ENCODE results near the gene UBE3A. TPM values are rescaled to one million over a fixed set of nuclear protein-coding genes. Genes with fewer than 3 reads are reported as not detected.
"Not testable (repeated sequence)": the region's sequence is repeated elsewhere in the genome, so short reads cannot be mapped to it uniquely, and the experiment has no call there.

Gene UBE3A
- total RNA-seq, 1 donor from 2014 or later: 278 TPM

- FAIRE-seq: no peak
- DNase-seq (ENCODE audit: low spot score in 2 of 2): peak; percentile 5
Observed at GRCh38 chr15:25439369-25439836, 579 bp upstream of the UBE3A start.

GRCh38 chr15:25437777-25438600, 835 bp downstream of the UBE3A start:
- FAIRE-seq: no peak
- DNase-seq (ENCODE audit: low spot score in 2 of 2): peak; percentile 62 to 67

- FAIRE-seq: no peak
Observed at GRCh38 chr15:25436707-25437106, 2.1 kb downstream of the UBE3A start.

GRCh38 chr15:25435474-25436243, 3.2 kb downstream of the UBE3A start:
- FAIRE-seq: no peak
- DNase-seq (ENCODE audit: low spot score in 2 of 2): no peak

More at GRCh38 chr15:25436707-25437106, 2.1 kb downstream of the UBE3A start:
- no peak for DNase-seq (ENCODE audit: low spot score in 2 of 2)

- no peak for DNase-seq (ENCODE audit: low spot score in 2 of 2)
- FAIRE-seq: no peak
Observed at GRCh38 chr15:25433118-25433865, 5.5 kb downstream of the UBE3A start.

GRCh38 chr15:25431836-25432561, 6.8 kb downstream of the UBE3A start:
- DNase-seq (ENCODE audit: low spot score in 2 of 2) (no peak), FAIRE-seq (no peak)

- FAIRE-seq (no peak), DNase-seq (ENCODE audit: low spot score in 2 of 2) (no peak)
Observed at GRCh38 chr15:25427861-25428260, 11.0 kb downstream of the UBE3A start.

GRCh38 chr15:25426896-25427610, 11.8 kb downstream of the UBE3A start:
- no peak for FAIRE-seq
- no peak for DNase-seq (ENCODE audit: low spot score in 2 of 2)

GRCh38 chr15:25424073-25424472, 14.8 kb downstream of the UBE3A start:
- DNase-seq (ENCODE audit: low spot score in 2 of 2) (no peak), FAIRE-seq (no peak)

- FAIRE-seq: no peak
- DNase-seq (ENCODE audit: low spot score in 2 of 2): no peak
Observed at GRCh38 chr15:25422021-25422420, 16.8 kb downstream of the UBE3A start.

- no peak for DNase-seq (ENCODE audit: low spot score in 2 of 2)
- no peak for FAIRE-seq
Observed at GRCh38 chr15:25418202-25418601, 20.6 kb downstream of the UBE3A start.

- no peak for DNase-seq (ENCODE audit: low spot score in 2 of 2)
- no peak for FAIRE-seq
Observed at GRCh38 chr15:25417604-25418003, 21.2 kb downstream of the UBE3A start.

GRCh38 chr15:25416693-25417092, 22.1 kb downstream of the UBE3A start:
- FAIRE-seq (no peak), DNase-seq (ENCODE audit: low spot score in 2 of 2) (no peak)

- DNase-seq (ENCODE audit: low spot score in 2 of 2): no peak
- peak; percentile 34 for FAIRE-seq
Observed at GRCh38 chr15:25415707-25416106, 23.1 kb downstream of the UBE3A start.

- FAIRE-seq: no peak
- no peak for DNase-seq (ENCODE audit: low spot score in 2 of 2)
Observed at GRCh38 chr15:25415217-25415616, 23.6 kb downstream of the UBE3A start.

- FAIRE-seq: no peak
- no peak for DNase-seq (ENCODE audit: low spot score in 2 of 2)
Observed at GRCh38 chr15:25410649-25411048, 28.2 kb downstream of the UBE3A start.

GRCh38 chr15:25409731-25410130, 29.1 kb downstream of the UBE3A start:
- FAIRE-seq; DNase-seq (ENCODE audit: low spot score in 2 of 2): not testable (repeated sequence)

GRCh38 chr15:25408929-25409328, 29.9 kb downstream of the UBE3A start:
- no peak for DNase-seq (ENCODE audit: low spot score in 2 of 2)
- FAIRE-seq: no peak

GRCh38 chr15:25408428-25408827, 30.4 kb downstream of the UBE3A start:
- DNase-seq (ENCODE audit: low spot score in 2 of 2) (no peak), FAIRE-seq (no peak)
